Ascending aorta (tissue), 2 donors: ENCODE measurements around the gene GBE1. TPM values are rescaled to one million over a fixed set of nuclear protein-coding genes. Genes with fewer than 3 reads are reported as not detected.

ENCODE experiments used
- DNase-seq, 2 donors: peaks; one replicate each; pipeline ENCODE4 v3.0.0-alpha.2; 2019; ENCODE audit warnings: low spot score in 2 of 2
- H3K27ac ChIP-seq, 2 donors: fragments of 200-600 bp; sonication (generic); one replicate each; pipeline ENCODE4 v1.5.1; 2016 to 2017; ENCODE audit warnings: mild to moderate bottlenecking in 1 of 2
- H3K27me3 ChIP-seq: fragments of 200-600 bp; sonication (generic); one replicate; pipeline ENCODE4 v1.5.1; 2017
- H3K36me3 ChIP-seq, 2 donors: fragments of 200-600 bp; sonication (generic); one replicate each; pipeline ENCODE4 v1.5.1; 2016
- H3K4me1 ChIP-seq, 2 donors: fragments of 200-600 bp; sonication (generic); one replicate each; pipeline ENCODE4 v1.5.1; 2016 to 2017; ENCODE audit warnings: mild to moderate bottlenecking in 1 of 2
- H3K4me3 ChIP-seq, 2 donors: fragments of 200-600 bp; sonication (generic); one replicate each; pipeline ENCODE4 v1.5.1; 2016 to 2017; ENCODE audit warnings: mild to moderate bottlenecking in 1 of 2
- H3K9me3 ChIP-seq, 2 donors: fragments of 200-600 bp; sonication (generic); one replicate each; pipeline ENCODE4 v1.5.1; 2016
- CTCF ChIP-seq, 3 experiments: fragments of 200-600 bp in 2 of 3; fragments of 450-650 bp in 1 of 3; sonication (generic) in 2 of 3; IDR thresholded peaks; one replicate each; pipeline ENCODE4 v1.5.1; 2016 to 2019; ENCODE audit warnings: antibody characterized with exemption in 3 of 3, mild to moderate bottlenecking in 1 of 3, moderate library complexity in 1 of 3
- intact Hi-C: fragments of 100-400 bp; cut with DNase I; formaldehyde crosslinking; loops from one replicate; pipeline ENCODE4 v1.15.1; 2023
- total RNA-seq: library from RNA; depleted of rRNA; stranded (reverse); fragments of >200 nt; gene quantifications from one replicate; pipeline ENCODE4 v1.1.0, GENCODE V29; 2016

GBE1 gene
- total RNA-seq, 1 donor from 2014 or later: 20.8 TPM

- no peak for TF ChIP-seq CTCF (IDR thresholded peaks at IDR 0.05)
- H3K4me1 ChIP-seq: no peaks in the 10 kb centered on the region
- H3K4me3 ChIP-seq: no peak overlapping the region
- H3K36me3 ChIP-seq: no peaks in the 10 kb centered on the region
- no peak overlapping the region for H3K27ac ChIP-seq
- H3K27me3 ChIP-seq: no peaks in the 10 kb centered on the region
- no peak for DNase-seq
- intact Hi-C loops: no loop called here
- H3K9me3 ChIP-seq: no peaks in the 10 kb centered on the region
These were observed 297.7 kb downstream of the GBE1 start for GRCh38 chr3:81463781-81464180.

- intact Hi-C loops: no loop called here
- TF ChIP-seq CTCF (IDR thresholded peaks at IDR 0.05): no peak
- H3K9me3 ChIP-seq: no peaks in the 10 kb centered on the region
These were observed 298.5 kb downstream of the GBE1 start for GRCh38 chr3:81462921-81463320.

GRCh38 chr3:81459733-81460132, 301.7 kb downstream of the GBE1 start:
- TF ChIP-seq CTCF (IDR thresholded peaks at IDR 0.05): no peak
- H3K4me3 ChIP-seq: no peak overlapping the region

More at GRCh38 chr3:81462921-81463320, 298.5 kb downstream of the GBE1 start:
- no peak for DNase-seq
- Histone ChIP-seq H3K4me1 (no peaks in the 10 kb centered on the region), H3K4me3 (no peak overlapping the region), H3K27ac (no peak overlapping the region), H3K36me3 (no peaks in the 10 kb centered on the region), H3K27me3 (no peaks in the 10 kb centered on the region)

GRCh38 chr3:81452418-81452817, 309.0 kb downstream of the GBE1 start:
- no peaks in the 10 kb centered on the region for H3K4me1 ChIP-seq
- no peak overlapping the region for H3K27ac ChIP-seq
- DNase-seq: no peak
- no peaks in the 10 kb centered on the region for H3K27me3 ChIP-seq
- H3K4me3 ChIP-seq: no peak overlapping the region
- TF ChIP-seq CTCF (IDR thresholded peaks at IDR 0.05): no peak
- H3K36me3 ChIP-seq: no peaks in the 10 kb centered on the region
- intact Hi-C loops: no loop called here
- H3K9me3 ChIP-seq: no peaks in the 10 kb centered on the region

More at GRCh38 chr3:81459733-81460132, 301.7 kb downstream of the GBE1 start:
- intact Hi-C loops: no loop called here
- Histone ChIP-seq H3K27ac (no peak overlapping the region), H3K9me3 (no peaks in the 10 kb centered on the region), H3K27me3 (no peaks in the 10 kb centered on the region), H3K4me1 (no peaks in the 10 kb centered on the region), H3K36me3 (no peaks in the 10 kb centered on the region)
- DNase-seq: no peak

- intact Hi-C loops: no loop called here
- DNase-seq: no peak
- Histone ChIP-seq H3K27me3 (no peaks in the 10 kb centered on the region), H3K36me3 (no peaks in the 10 kb centered on the region), H3K27ac (no peak overlapping the region), H3K4me3 (no peak overlapping the region), H3K9me3 (no peaks in the 10 kb centered on the region), H3K4me1 (no peaks in the 10 kb centered on the region)
- TF ChIP-seq CTCF (IDR thresholded peaks at IDR 0.05): no peak
These were observed 309.8 kb downstream of the GBE1 start for GRCh38 chr3:81451611-81452010.

- no peaks in the 10 kb centered on the region for H3K9me3 ChIP-seq
- no peaks in the 10 kb centered on the region for H3K36me3 ChIP-seq
- no peak for DNase-seq
- no peaks in the 10 kb centered on the region for H3K4me1 ChIP-seq
- H3K4me3 ChIP-seq: no peak overlapping the region
- intact Hi-C loops: no loop called here
- TF ChIP-seq CTCF (IDR thresholded peaks at IDR 0.05): no peak
- H3K27ac ChIP-seq: no peak overlapping the region
- H3K27me3 ChIP-seq: no peaks in the 10 kb centered on the region
These were observed 310.3 kb downstream of the GBE1 start for GRCh38 chr3:81451140-81451539.
